Activated B cell treated with CpG ODN at 0.5 μM for 24 hours (primary cell): ENCODE data around the gene RAD21L1. TPM values are rescaled to one million over a fixed set of nuclear protein-coding genes. Genes with fewer than 3 reads are reported as not detected.

ENCODE experiments used
- ATAC-seq: fragments of 200-7000 bp; cut with Tn5 transposase; one replicate; pipeline ENCODE4 v1.10.0; 2021; ENCODE audit warnings: low read depth, mild to moderate bottlenecking, moderate library complexity
- CTCF ChIA-PET: fragments of 350-600 bp; sonication (Branson Sonifier 250); formaldehyde crosslinking; loops from one replicate; lab custom pipeline; 2021; ENCODE audit warnings: antibody characterized with exemption; lab: Charles Lee
- POLR2A ChIA-PET: fragments of 350-600 bp; sonication (Branson Sonifier 250); formaldehyde crosslinking; loops from one replicate; lab custom pipeline; 2021; ENCODE audit warnings: antibody characterized with exemption; lab: Charles Lee
- DNase-seq: peaks from one replicate; pipeline ENCODE4 v3.0.0; 2022
- H3K27ac Mint-ChIP-seq: one replicate; pipeline ENCODE4 v1.8.0; 2020; ENCODE audit warnings: mixed read lengths
- H3K27me3 Mint-ChIP-seq: one replicate; pipeline ENCODE4 v1.8.0; 2021; ENCODE audit warnings: mixed read lengths
- H3K36me3 Mint-ChIP-seq: one replicate; pipeline ENCODE4 v1.8.0; 2021; ENCODE audit warnings: low read depth, mixed read lengths
- H3K4me1 Mint-ChIP-seq: one replicate; pipeline ENCODE4 v1.8.0; 2021; ENCODE audit warnings: mixed read lengths
- H3K4me3 Mint-ChIP-seq: one replicate; pipeline ENCODE4 v1.8.0; 2020; ENCODE audit warnings: mild to moderate bottlenecking, mixed read lengths
- H3K9me3 Mint-ChIP-seq: one replicate; pipeline ENCODE4 v1.8.0; 2020; ENCODE audit warnings: mixed read lengths
- CTCF ChIP-seq: fragments of 200-600 bp; IDR thresholded peaks from one replicate; pipeline ENCODE4 v1.8.0; 2022; ENCODE audit warnings: antibody characterized with exemption, mild to moderate bottlenecking
- intact Hi-C: fragments of 100-400 bp; cut with micrococcal nuclease; formaldehyde crosslinking; loops from one replicate; pipeline ENCODE4 v1.15.1; 2024
- total RNA-seq: library from RNA; stranded (reverse); gene quantifications from 2 replicates; pipeline ENCODE4 v1.2.3, GENCODE V29; 2022

Gene RAD21L1
- total RNA-seq, 1 donor from 2014 or later, result not detected

GRCh38 chr20:1293641-1294379 lies 68.0 kb downstream of the RAD21L1 start:
- Mint-ChIP-seq H3K4me3 (no peak overlapping the region), H3K9me3 (no peaks in the 10 kb centered on the region), H3K27me3 (no peaks in the 10 kb centered on the region), H3K27ac (no peak overlapping the region), H3K36me3 (no peaks in the 10 kb centered on the region), H3K4me1 (no peaks in the 10 kb centered on the region)
- TF ChIP-seq CTCF, result no peak
- ChIA-PET CTCF (no interaction called here), POLR2A (no interaction called here)
- intact Hi-C loops, result no loop called here
- DNase-seq (no peak), ATAC-seq (no peak)

- POLR2A ChIA-PET, result no interaction called here
- no peaks in the 10 kb centered on the region for H3K9me3 Mint-ChIP-seq
- no peaks in the 10 kb centered on the region for H3K36me3 Mint-ChIP-seq
- CTCF ChIA-PET, result no interaction called here
- no peaks in the 10 kb centered on the region for H3K4me1 Mint-ChIP-seq
- no peak for TF ChIP-seq CTCF
- no peaks in the 10 kb centered on the region for H3K27me3 Mint-ChIP-seq
- no peak overlapping the region for H3K4me3 Mint-ChIP-seq
- H3K27ac Mint-ChIP-seq, result no peak overlapping the region
- DNase-seq (no peak), ATAC-seq (no peak)
- intact Hi-C loops, result no loop called here
Measured at GRCh38 chr20:1294497-1294896, 68.7 kb downstream of the RAD21L1 start.

DNA sequence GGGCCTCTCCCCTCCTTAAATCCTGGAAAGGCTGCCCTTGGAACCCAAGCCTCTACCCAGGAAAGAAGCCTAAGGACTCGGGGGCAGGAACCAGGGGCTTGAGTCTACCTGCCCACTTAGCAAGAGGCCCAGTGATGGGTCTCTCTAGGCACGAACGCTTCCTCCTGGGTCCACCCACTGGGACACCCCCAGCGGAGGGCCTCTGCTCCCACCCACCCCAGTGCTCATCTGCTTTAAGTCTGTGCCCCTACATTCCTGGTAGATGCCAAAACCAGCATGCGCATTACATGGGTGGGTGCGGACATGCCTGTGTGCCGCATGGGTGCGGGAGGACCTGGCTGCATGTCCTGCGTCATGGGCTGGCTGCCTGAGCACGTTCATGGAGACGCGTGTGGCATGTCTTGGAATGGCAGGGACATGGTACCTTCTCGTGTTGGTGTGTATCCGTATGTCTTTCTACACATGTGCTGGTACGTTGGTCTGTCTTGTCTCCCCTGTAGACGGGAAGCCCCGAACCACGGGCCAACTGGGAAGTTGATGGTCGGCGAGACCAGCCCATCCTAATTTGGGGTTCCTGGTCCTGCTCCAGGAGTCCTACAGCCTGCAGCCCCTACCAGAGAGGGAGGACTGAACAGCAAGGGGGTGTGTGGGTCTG lies 69.6 kb downstream of the RAD21L1 start:
- POLR2A ChIA-PET, result no interaction called here
- Mint-ChIP-seq H3K4me3 (no peak overlapping the region), H3K36me3 (no peaks in the 10 kb centered on the region), H3K9me3 (no peaks in the 10 kb centered on the region), H3K4me1 (no peaks in the 10 kb centered on the region), H3K27me3 (no peaks in the 10 kb centered on the region), H3K27ac (no peak overlapping the region)
- no peak for TF ChIP-seq CTCF
- DNase-seq (no peak), ATAC-seq (no peak)
- intact Hi-C loops, result no loop called here
- CTCF ChIA-PET, result no interaction called here

DNA sequence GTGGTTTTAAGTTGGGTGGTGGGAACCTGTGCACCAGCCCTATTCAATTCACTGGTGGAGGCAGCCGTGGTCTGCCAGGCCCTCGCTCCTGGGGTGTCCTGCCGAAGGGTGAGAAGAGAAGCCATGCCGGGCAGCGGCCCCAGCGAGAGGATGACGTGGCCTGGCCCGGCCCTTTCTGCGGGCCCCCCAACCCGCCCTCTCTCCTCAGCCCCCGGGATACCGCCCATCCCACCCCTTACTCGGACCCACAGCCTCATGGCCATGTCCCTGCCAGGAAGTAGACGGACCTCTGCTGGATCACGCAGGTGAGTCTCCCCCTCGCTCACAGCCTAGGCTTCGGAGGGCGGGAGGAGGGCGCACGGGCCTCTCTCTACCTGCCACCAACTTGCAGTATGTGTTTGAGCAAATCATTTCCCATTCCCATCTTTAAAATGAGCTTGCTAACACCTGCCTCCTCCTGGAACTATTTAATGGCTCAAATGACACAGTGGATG lies 70.3 kb downstream of the RAD21L1 start:
- CTCF ChIA-PET, result no interaction called here
- POLR2A ChIA-PET, result no interaction called here
- H3K27me3 Mint-ChIP-seq, result no peaks in the 10 kb centered on the region
- no peaks in the 10 kb centered on the region for H3K9me3 Mint-ChIP-seq
- DNase-seq, result no peak
- intact Hi-C loops, result no loop called here
- ATAC-seq, result no peak
- H3K4me3 Mint-ChIP-seq, result no peak overlapping the region
- TF ChIP-seq CTCF, result no peak
- H3K27ac Mint-ChIP-seq, result no peak overlapping the region
- H3K36me3 Mint-ChIP-seq, result no peaks in the 10 kb centered on the region
- H3K4me1 Mint-ChIP-seq, result no peaks in the 10 kb centered on the region

DNA sequence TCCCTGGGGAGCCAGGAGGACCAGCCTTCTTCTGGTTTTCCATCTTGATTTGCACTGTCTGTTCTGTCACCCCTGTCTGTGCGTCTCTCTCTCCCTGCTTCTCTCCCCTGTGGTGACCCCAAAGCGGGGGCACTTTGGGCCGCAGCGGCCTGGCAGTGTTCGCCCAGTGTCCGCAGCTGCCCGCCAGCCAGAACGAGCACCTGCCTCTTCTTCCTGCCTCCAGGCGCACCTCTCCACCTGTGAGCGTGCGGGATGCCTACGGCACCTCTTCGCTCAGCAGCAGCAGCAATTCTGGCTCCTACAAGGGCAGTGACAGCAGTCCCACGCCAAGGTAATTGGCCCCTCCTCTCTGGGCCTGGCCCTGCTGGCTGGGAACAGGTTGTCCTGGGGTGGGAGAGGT lies 71.1 kb downstream of the RAD21L1 start:
- intact Hi-C loops, result no loop called here
- no peak overlapping the region for H3K4me3 Mint-ChIP-seq
- CTCF ChIA-PET, result no interaction called here
- H3K27me3 Mint-ChIP-seq, result no peaks in the 10 kb centered on the region
- no peak for TF ChIP-seq CTCF
- no peak overlapping the region for H3K27ac Mint-ChIP-seq
- H3K36me3 Mint-ChIP-seq, result no peaks in the 10 kb centered on the region
- H3K4me1 Mint-ChIP-seq, result no peaks in the 10 kb centered on the region
- no peak for ATAC-seq
- no peak for DNase-seq
- no peaks in the 10 kb centered on the region for H3K9me3 Mint-ChIP-seq
- POLR2A ChIA-PET, result no interaction called here
